ENCODE data around the gene KIAA1586.
"Not testable (repeated sequence)": the region's sequence is repeated elsewhere in the genome, so short reads cannot be mapped to it uniquely, and the experiment has no call there.

KIAA1586 gene

DNA sequence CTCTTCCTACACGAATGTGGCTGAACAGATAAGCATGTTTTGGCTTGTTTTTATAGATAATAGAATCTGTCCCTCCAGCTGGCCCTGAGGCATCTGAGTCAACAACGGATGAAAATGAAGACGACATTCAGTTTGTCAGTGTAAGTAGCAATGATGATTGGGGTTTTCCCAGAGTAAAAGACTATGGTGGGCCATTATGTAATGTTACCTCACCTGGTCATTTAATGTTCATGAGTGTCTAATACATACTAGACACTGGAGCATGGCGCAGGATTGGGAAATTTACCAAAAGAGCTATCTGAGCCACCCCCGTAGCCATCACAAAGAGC lies 728 bp downstream of the KIAA1586 start:
- DNase-seq, result not testable (repeated sequence)

DNA sequence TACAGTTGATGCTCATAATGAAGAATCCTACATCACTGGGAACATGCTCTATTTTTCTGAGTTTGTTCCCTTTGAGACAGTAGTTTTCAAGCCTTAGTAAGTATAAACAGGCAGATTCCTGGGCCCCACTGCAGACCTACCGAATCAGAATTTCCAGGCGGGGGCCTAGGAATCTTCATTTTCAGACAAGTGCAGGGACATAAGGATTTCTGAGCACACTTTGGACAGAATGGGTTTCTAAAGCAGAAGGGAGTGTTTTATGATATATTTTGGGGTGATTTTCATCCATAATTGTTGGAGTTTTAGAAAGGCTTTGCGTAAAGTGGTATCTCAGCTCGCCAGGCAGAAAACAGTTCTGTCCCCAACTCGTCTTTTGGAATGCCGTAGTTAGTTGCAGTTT lies 1.4 kb downstream of the KIAA1586 start:
- DNase-seq, result not testable (repeated sequence)

DNA sequence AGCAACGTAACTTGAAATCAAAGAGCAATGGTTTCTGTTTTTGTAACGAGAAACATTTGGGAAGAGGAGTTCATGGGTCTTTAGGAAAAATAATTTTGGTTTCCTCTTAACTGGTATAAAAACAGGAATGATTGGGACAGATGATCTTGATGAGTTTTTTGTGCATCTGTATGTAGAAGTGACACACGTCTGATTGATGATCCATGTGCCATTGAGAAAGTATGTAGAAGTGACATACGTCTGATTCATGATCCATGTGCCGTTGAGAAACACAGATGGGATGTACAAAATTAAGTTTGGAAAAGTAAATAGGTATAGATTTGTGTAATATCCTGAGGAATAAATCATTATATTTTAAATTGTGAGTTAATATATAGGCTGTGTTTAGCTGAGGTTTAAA lies 2.1 kb downstream of the KIAA1586 start:
- no peak for DNase-seq

DNA sequence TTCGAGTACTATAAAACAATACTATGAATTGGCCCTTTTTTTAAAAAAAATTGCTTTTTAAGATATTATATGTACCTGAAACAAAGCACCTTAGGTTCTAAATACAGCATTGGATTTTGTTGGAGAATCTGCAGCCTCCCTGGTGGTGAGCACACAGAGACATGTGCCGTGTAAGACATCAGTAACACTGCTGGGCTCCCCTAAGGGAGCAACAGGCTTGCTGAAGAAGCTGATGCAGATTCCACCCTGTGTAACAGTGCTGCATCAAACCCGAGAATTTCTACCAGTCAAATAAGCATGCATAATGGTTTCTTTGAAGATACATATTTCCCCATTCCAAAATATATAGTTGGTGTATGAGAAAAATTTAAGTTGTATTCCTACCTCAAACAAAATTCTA lies 17.4 kb downstream of the KIAA1586 start:
- no peak for DNase-seq

DNA sequence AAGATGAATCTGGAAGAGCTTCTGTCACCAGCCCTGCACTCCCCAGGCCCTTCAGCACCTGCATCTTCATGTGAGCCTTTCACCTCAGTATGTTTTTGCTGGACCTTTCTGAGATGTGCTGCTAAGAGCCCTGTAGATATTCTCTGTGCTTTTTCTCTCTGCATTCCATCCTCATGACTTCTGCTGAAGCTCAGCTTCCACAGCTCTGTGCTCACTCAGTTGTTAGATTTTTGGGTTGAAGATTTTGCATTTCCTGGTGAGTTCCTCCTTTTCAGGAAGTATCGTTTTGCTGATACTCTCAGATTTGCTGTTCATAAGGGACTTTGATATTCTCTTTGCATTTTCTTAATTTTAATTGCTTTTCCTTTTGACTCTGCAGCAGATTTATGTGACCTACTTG lies 18.3 kb downstream of the KIAA1586 start:
- no peak for DNase-seq

DNA sequence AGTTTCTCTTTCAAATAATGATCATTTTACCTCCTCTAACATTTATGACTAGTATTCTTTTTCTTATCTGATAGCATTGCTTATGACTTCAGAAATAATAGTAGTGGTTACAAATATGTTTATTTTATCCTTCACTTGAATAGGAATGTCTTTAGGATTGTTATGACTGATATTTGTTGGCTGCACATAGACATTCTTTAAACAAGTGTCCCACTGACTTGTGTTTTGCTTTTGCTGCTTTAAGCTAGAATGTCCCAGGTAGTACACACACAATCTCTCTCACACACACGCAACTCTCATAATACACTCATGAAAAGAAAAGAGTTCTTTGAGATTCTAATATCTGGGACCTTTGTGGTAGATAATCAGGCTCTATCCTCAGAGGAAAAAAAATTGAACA lies 21.6 kb downstream of the KIAA1586 start:
- no peak for DNase-seq

DNA sequence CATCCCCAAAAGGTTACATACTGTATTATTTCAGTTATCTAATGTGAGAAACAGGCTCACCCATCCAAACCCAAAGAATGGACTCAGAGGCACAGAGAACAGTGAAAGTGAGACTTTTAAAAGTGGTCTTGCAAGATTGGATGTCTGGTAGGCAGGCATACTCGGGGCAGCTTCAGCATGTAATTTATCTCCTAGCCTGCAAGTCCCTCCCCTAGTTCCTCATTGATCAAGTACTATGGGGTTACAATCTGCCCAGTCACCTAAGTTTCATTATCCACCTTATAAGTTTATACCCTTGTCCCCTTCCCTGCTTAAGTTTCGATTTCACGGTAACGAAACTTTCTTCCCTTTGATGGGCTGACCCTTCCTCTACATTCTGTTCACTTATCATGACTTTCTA lies 22.7 kb downstream of the KIAA1586 start:
- DNase-seq, result no peak

DNA sequence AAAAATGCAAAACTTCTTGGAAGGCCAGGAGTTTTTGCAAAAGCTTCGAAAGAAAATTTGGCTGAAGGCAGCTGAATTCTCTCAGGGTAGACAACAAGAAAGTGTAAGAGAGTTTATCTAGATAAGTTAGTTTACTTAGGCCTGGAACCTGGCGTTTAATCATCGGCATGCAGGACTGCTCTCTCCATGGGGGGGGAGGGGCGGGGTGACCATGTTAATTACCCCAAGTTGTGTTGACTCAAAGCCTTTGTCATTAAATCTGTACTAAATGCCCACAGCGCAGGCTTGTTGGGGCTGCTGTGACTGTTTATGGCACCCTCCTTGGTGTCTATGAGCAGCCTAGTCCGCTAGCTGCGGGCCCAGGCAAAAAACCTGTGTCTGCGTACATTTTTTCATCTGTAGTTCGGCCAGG lies 23.4 kb downstream of the KIAA1586 start:
- DNase-seq, result no peak

DNA sequence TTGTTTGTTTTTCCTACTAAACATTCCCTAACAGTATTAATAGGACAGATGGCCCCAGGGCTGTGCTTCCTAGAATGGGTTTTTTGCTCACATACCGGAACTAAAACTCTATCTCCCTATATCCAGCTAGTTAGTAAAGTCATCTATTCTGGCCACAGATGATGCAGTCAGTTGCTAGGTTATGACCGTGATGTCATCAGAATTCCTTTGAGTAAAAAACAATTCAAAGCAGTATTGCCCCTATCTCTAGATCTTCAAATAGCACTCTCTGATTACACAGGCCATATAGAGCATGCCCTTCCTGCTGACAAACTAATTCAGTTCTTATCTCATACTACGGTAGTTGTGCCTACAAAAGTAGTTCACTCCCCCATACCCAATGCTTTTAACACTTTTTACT lies 25.6 kb downstream of the KIAA1586 start:
- DNase-seq, result no peak

DNA sequence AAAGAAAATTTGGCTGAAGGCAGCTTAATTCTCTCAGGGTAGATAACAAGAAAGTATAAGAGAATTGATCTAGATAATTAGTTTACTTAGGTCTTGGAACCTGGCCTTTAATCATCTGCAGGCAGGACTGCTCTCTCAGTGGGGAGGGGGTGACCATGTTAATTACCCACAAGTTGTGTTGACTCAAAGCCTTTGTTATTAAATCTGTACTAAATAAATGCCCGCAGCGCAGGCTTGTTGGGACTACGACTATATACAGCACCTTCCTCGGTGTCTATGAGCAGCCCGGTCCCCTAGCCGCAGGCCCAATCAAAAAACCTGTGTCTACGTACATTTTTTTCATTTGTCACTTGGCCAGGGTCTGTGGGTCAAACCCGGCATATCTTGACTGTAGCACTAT lies 27.9 kb downstream of the KIAA1586 start:
- DNase-seq, result no peak

DNA sequence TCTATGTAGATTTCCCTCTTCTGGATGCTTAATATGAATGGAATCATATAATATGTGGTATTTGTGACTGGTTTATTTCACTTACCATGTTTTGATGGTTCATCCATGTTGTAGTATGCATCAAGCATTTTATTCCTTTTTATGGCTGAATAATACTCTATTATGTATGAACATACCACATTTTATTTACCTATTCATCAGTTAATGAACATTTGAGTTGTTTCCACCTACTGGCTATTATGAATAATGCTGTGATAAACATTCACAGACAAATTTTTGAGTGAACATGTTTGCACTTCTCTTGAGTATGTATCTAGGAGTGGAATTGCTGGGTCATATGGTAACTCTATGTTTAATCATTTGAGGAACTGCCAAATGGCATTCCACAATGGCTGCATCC lies 28.6 kb downstream of the KIAA1586 start:
- DNase-seq, result no peak

DNA sequence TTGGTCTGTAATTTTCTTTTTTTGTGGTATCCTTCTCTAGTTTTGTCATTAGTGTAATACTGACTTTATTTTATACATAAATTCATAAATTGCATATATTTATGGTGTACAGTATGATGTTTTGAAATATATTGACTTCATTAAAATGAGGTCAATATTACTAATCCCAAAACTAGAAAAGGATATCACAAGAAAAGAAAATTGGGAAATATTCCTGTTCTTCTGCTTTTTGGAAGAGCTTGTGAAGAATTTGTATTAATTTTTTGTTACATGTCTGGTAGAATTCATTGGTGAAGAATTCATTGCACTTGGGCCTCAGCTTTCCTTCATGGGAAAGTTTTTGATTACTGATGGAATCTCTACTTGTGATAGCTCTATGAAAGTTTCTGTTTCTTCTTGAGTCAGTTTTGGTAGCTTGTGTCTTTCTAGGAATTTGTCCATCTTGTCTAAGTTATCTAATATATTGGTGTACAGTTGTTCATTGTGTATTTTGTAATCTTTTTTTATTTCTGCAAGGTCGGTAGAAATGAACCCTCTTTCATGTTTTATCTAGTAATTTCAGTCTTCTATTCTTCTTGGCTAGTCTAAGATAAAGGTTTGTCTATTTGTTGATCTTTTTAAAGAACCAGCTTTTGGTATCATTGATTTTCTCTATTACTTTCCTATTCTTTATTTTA lies 32.2 kb downstream of the KIAA1586 start:
- DNase-seq, result no peak

DNA sequence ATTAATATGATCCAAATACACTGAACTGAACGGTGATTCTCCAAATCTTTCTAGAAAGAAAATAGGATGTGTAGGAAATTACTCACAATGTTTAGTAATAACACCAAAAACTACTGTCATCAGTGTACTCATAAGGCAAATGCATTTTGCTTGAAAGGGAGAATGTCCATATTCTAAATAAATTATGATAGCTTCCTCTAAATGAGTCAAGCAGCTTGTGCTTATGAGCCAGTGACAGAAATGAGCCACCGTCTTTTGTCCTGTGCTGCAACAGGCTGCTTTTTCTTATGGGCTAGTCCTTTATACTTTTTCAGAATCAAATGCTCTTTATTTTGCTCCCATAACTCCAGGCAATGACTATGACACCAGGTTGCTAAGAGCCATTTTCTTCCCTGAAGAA lies 39.0 kb downstream of the KIAA1586 start:
- DNase-seq, result no peak

DNA sequence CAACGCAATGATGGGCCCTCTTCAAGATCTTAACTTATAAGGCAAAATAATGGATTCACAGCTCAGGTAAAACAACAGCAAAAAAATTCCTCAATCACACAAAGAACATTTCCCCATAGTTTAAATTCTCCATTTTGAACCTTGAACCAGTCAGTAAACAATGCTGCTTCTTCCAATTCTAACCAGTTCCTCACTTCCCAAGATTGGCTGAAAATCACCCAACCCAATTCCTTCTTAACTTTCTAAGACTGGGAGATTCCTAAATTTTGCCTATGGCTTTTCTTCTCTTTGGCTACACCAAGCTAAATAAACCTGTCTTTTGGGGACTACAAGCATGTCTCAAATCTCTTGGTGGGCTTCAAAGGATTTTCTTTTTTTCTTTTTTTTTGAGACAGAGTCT lies 40.4 kb downstream of the KIAA1586 start:
- DNase-seq, result no peak

DNA sequence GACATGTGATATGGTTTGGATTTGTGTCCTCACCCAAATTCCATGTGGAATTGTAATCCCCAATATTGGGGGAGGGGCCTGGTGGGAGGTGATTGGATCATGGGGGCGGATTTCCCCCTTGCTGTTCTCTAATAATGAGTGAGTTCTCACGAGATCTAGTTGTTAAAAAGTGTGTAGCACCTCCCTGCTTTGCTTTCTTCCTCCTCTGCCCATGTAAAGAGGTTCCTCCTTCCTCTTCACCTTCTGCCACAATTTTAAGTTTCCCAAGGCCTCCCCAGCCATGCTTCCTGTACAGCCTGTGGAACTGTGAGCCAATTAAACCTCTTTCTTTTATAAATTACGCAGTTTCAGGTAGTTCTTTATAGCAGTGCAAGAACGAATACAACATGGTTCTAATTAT lies 41.4 kb downstream of the KIAA1586 start:
- DNase-seq, result no peak

DNA sequence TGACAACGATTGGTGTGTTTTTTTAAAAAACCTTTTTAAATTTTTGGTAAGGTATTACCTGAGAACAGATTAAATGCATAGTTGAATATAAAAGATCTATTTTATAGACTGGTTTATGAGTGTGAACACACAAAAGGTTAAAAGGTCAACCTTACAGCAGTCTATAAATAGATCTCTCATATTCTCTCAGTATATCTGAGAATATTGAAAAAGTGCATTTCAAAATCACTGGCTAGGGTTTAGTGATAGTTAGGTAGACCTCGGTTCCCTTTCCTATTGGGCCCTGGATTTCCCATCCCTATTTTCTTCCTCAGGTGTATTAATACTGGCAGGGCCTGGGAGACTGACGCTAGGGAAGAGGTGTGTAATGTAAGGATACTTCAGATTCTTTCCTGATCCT lies 42.8 kb downstream of the KIAA1586 start:
- no peak for DNase-seq

DNA sequence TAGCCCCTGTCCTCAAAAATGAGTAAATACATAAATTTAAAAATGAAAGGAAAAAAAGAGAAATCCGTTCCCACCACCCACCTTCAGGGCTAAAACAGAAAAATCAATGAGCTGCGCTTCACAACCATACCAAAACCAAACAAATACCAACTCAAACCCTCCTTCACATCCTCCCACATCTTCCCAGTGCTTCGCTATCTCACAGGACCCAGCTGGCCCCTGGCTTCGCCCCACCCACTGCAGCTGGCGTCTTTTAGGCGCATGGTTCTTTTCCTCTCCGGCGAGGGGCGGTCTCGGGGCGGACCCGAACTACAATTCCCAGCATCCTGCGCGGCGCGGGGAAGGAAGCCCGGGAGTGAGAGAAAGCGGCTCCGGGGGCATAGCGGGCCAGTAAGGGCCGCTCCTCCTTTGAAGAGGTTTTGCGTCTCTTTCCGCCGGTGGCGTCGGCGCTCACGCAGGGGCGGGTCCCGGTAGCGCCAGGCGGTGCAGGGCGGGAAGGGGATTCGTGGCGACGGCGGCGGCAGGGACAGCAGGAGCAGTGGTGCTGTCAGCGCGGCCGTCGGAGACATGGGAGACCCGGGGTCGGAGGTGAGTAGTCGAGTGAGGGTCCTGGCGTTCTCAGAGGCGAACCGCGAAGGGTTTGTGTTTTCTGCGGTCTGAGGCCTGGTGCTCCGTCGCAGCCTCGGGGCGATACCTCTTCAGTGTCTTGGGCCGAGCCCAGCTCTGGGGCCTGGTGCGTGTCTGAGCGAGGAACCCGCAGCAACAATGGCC lies 43.4 kb downstream of the KIAA1586 start, which contains the start of gene ZNF451:
ZNF451 (plus strand) TSS at position 502 of the 771 bp plus-strand sequence; CDS start at position 568, 66 bp downstream.
- peak; percentile 97 for DNase-seq

DNA sequence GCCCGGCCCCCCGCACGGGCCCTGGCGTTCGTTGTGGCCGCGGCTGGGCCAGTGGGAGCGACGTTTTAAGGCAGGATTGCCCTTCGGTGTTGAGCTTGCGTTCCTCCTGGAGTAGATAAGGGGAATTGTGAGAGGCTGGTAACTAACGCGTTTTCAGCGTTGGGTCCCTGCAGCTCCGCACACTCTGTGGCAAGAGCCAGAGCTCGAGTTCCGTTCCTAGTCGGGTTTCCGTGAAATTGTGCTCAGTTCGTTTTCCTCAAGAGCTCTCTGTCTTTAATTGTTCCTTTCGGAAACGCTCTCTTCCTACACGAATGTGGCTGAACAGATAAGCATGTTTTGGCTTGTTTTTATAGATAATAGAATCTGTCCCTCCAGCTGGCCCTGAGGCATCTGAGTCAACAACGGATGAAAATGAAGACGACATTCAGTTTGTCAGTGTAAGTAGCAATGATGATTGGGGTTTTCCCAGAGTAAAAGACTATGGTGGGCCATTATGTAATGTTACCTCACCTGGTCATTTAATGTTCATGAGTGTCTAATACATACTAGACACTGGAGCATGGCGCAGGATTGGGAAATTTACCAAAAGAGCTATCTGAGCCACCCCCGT lies 44.1 kb downstream of the KIAA1586 start:
- DNase-seq, result not testable (repeated sequence)

DNA sequence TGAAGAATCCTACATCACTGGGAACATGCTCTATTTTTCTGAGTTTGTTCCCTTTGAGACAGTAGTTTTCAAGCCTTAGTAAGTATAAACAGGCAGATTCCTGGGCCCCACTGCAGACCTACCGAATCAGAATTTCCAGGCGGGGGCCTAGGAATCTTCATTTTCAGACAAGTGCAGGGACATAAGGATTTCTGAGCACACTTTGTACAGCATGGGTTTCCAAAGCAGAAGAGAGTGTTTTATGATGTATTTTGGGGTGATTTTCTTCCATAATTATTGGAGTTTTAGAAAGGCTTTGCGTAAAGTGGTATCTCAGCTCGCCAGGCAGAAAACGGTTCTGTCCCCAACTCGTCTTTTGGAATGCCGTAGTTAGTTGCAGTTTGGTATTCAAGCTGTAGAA lies 44.9 kb downstream of the KIAA1586 start:
- DNase-seq, result not testable (repeated sequence)

DNA sequence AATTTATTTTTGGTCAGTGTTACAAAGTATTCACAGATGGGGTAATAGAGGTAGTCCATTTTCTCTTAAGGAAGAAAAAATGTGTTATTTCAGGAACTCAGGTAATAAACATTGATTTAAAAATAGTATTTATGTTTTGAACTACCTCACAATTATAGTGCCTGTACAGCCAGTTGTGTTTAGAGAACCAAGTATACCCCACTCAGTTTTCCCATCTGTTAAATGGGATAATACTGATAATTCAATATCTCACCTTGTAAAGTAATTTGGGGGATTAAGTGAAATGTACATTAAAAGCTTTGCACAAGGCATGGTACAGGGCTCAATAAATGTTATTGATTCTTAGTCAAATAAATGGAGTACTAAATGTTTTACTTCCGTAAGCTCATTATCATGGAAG lies 48.2 kb downstream of the KIAA1586 start:
- no peak for DNase-seq

DNA sequence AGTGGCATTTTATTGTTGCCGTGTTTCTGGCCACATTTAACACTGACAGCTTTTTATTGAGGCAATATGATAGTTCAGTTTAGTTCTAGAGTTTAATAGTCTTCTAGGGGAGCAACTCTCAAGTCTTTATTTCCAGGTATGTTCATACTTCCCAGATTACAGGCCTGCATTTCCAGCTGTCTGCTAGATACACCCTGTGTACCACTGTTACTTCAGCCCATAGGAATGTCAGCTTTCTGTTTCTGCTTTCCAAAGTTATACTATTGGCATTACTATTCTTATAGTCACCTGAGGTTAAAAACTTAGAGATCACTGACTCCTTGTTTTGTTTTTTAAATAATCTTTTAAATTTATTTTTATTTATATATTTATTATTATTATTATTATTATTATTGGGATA lies 51.1 kb downstream of the KIAA1586 start:
- no peak for DNase-seq

DNA sequence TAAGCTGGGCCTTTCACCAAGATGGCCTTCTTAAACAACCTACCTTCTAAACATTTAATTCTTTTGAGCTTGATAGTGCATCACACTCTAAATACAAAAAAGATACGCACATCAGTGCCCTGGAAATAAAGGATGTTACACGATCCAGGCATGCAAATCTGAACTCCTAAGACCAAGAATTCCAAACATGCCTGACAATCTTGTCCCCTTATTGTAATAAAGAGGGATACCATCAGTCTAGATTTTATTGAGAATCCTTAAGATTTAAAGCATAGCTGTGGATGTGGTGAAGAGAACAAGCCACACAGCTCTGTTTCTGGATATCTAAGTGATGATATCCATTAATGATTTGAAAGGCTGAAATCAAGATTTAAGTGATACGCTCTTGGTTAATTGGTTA lies 56.5 kb downstream of the KIAA1586 start:
- no peak for DNase-seq

DNA sequence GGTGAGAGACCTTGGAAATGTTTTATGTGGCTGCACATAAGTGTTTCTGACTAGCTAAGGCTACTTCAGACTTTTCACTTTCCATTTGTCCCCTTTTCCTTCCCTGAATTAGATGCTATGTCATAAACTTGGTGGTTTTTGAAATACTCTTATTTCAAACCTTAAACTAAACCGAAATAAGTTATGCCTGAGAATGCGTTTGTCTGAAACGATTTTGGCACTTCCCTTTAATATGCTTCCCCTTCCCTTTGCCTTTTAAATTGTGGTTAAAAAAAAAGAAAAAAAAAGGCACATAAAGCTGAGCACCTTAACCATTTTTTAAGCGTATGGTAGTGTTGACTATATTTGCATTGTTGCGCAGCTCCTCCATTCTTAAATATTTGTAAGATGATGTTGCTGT lies 57.8 kb downstream of the KIAA1586 start:
- no peak for DNase-seq

Data from RPMI8226 (cell line).